Stimulated activated CD4-positive, alpha-beta T cell treated with anti-CD3 and anti-CD28 coated beads, Interleukin-1b, Interleukin-23, amount 100 ng/mL, for 4 hours (primary cell): Measurements from ENCODE around the gene KCNC4.

Experiments
- DNase-seq, 2 donors: peaks; one replicate each; pipeline ENCODE4 v3.0.0-alpha.2; 2020; ENCODE audit warnings: low read depth in 2 of 2

Gene KCNC4

GRCh38 chr1:110188035-110188618 lies 22.0 kb upstream of the KCNC4 start:
- DNase-seq: no peak

- no peak for DNase-seq
Measured at GRCh38 chr1:110189181-110189580, 20.9 kb upstream of the KCNC4 start.

GRCh38 chr1:110190282-110190929 lies 19.7 kb upstream of the KCNC4 start:
- no peak for DNase-seq

GRCh38 chr1:110192541-110192940 lies 17.6 kb upstream of the KCNC4 start:
- DNase-seq: no peak

- no peak for DNase-seq
Measured at GRCh38 chr1:110195196-110195595, 14.9 kb upstream of the KCNC4 start.

GRCh38 chr1:110196917-110197765 lies 13.0 kb upstream of the KCNC4 start:
- DNase-seq: peak; percentile 22 to 49

- no peak for DNase-seq
Measured at GRCh38 chr1:110197905-110198629, 12.0 kb upstream of the KCNC4 start.

- DNase-seq: no peak
Measured at GRCh38 chr1:110198746-110199145, 11.4 kb upstream of the KCNC4 start.

GRCh38 chr1:110200190-110200589 lies 9.9 kb upstream of the KCNC4 start:
- no peak for DNase-seq

GRCh38 chr1:110200666-110201065 lies 9.4 kb upstream of the KCNC4 start:
- DNase-seq: no peak

GRCh38 chr1:110201157-110201825 lies 8.8 kb upstream of the KCNC4 start:
- DNase-seq: no peak

GRCh38 chr1:110203021-110203661 lies 7.0 kb upstream of the KCNC4 start:
- DNase-seq: peak; percentile 20 to 76

- no peak for DNase-seq
Measured at GRCh38 chr1:110205156-110205555, 5.0 kb upstream of the KCNC4 start.

- DNase-seq: no peak
Measured at GRCh38 chr1:110205591-110206155, 4.4 kb upstream of the KCNC4 start.

- DNase-seq: no peak
Measured at GRCh38 chr1:110206261-110206920, 3.7 kb upstream of the KCNC4 start.

- DNase-seq: peak; percentile 71 to 74
Measured at GRCh38 chr1:110207831-110208230, 2.3 kb upstream of the KCNC4 start.

- DNase-seq: no peak
Measured at GRCh38 chr1:110208916-110209645, 1.0 kb upstream of the KCNC4 start.

GRCh38 chr1:110210604-110211495 lies 736 bp downstream of the KCNC4 start:
- DNase-seq: peak; percentile 32 to 46
